CD14-positive monocyte (primary cell): ENCODE measurements around the gene KCNS1. TPM values are rescaled to one million over a fixed set of nuclear protein-coding genes. Genes with fewer than 3 reads are reported as not detected.

Experiments
- DNase-seq, 3 donors: peaks; one replicate each; pipeline ENCODE4 v3.0.0-alpha.2; 2011 to 2022
- H2AFZ ChIP-seq: 2 replicates; pipeline ENCODE4 v1.6.0; 2012; ENCODE audit warnings: mild to moderate bottlenecking, low read depth, low read length, inconsistent platforms; ENCODE audit not compliant: insufficient read depth, poor library complexity, severe bottlenecking
- H3K27ac ChIP-seq, 2 donors: 1 replicate in 1 of 2; 2 replicates in 1 of 2; pipeline ENCODE4 v1.5.1; 2012 to 2013; ENCODE audit warnings: low read length in 2 of 2, control low read depth in 1 of 2, inconsistent platforms in 1 of 2, low read depth in 1 of 2, mild to moderate bottlenecking in 1 of 2
- H3K27me3 ChIP-seq, 2 donors: one replicate each; pipeline versions ENCODE4 v1.6.0 to v1.6.1; 2011 to 2013; ENCODE audit warnings: low read length in 2 of 2; ENCODE audit not compliant: control insufficient read depth in 2 of 2, insufficient read depth in 2 of 2
- H3K36me3 ChIP-seq, 2 donors: replicated peaks in 1 of 2; 1 replicate in 1 of 2; 2 replicates in 1 of 2; pipeline versions ENCODE4 v1.5.1 to v1.6.1; 2012 to 2013; ENCODE audit warnings: low read length in 2 of 2, control low read depth in 1 of 2, inconsistent platforms in 1 of 2, mild to moderate bottlenecking in 1 of 2; ENCODE audit not compliant: insufficient read depth in 2 of 2, control insufficient read depth in 1 of 2
- H3K4me1 ChIP-seq, 2 donors: 1 replicate in 1 of 2; 2 replicates in 1 of 2; pipeline versions ENCODE4 v1.5.1 to v1.6.1; 2012 to 2013; ENCODE audit warnings: low read length in 2 of 2, control low read depth in 1 of 2, inconsistent platforms in 1 of 2, mild to moderate bottlenecking in 1 of 2, moderate library complexity in 1 of 2; ENCODE audit not compliant: insufficient read depth in 2 of 2, control insufficient read depth in 1 of 2
- H3K4me2 ChIP-seq: replicated peaks from 2 replicates; pipeline ENCODE3; 2012; ENCODE audit warnings: low read length, moderate library complexity, mild to moderate bottlenecking; ENCODE audit not compliant: poor library complexity, severe bottlenecking; ENCODE audit errors: extremely low read depth
- H3K4me3 ChIP-seq, 3 experiments: fragments of 200-600 bp in 1 of 3; sonication (generic) in 1 of 3; replicated peaks in 1 of 3; 1 replicate in 2 of 3; 2 replicates in 1 of 3; pipeline ENCODE4 v1.5.1; 2011 to 2013; ENCODE audit warnings: low read length in 3 of 3, mild to moderate bottlenecking in 3 of 3, control low read depth in 2 of 3, low read depth in 2 of 3, inconsistent platforms in 1 of 3, moderate library complexity in 1 of 3
- H3K79me2 ChIP-seq: 2 replicates; pipeline ENCODE4 v1.6.0; 2012; ENCODE audit warnings: mild to moderate bottlenecking, control low read depth, inconsistent platforms, low read length, moderate library complexity; ENCODE audit not compliant: insufficient read depth
- H3K9ac ChIP-seq: 2 replicates; pipeline ENCODE4 v1.6.0; 2017; ENCODE audit warnings: low read length, mild to moderate bottlenecking; ENCODE audit not compliant: insufficient read depth, poor library complexity, severe bottlenecking
- H3K9me3 ChIP-seq, 2 donors: replicated peaks in 1 of 2; 1 replicate in 1 of 2; 2 replicates in 1 of 2; pipeline versions ENCODE4 v1.5.1 to v1.6.1; 2012 to 2013; ENCODE audit warnings: low read length in 2 of 2, control low read depth in 1 of 2; ENCODE audit not compliant: control insufficient read depth in 1 of 2, insufficient read depth in 1 of 2
- H4K20me1 ChIP-seq: 2 replicates; pipeline ENCODE4 v1.6.0; 2012; ENCODE audit warnings: mild to moderate bottlenecking, low read length, control low read depth, moderate library complexity; ENCODE audit not compliant: insufficient read depth
- H3K27ac Mint-ChIP-seq, 7 donors: one replicate each; pipeline ENCODE4 v1.8.0; 2020; ENCODE audit warnings: mild to moderate bottlenecking in 7 of 7, mixed read lengths in 7 of 7, moderate library complexity in 6 of 7, inconsistent platforms in 2 of 7
- H3K27me3 Mint-ChIP-seq, 3 donors: one replicate each; pipeline ENCODE4 v1.8.0; 2021 to 2022; ENCODE audit warnings: low read depth in 3 of 3, mild to moderate bottlenecking in 3 of 3, mixed read lengths in 3 of 3, moderate library complexity in 3 of 3, inconsistent platforms in 1 of 3
- H3K36me3 Mint-ChIP-seq, 2 donors: one replicate each; pipeline ENCODE4 v1.8.0; 2020; ENCODE audit warnings: mixed read lengths in 2 of 2, inconsistent platforms in 1 of 2, mild to moderate bottlenecking in 1 of 2
- H3K4me1 Mint-ChIP-seq: one replicate; pipeline ENCODE4 v1.8.0; 2020; ENCODE audit warnings: mild to moderate bottlenecking, mixed read lengths
- H3K4me3 Mint-ChIP-seq, 2 donors: one replicate each; pipeline ENCODE4 v1.8.0; 2020; ENCODE audit warnings: mild to moderate bottlenecking in 2 of 2, mixed read lengths in 2 of 2, moderate library complexity in 1 of 2
- H3K9me3 Mint-ChIP-seq, 7 donors: one replicate each; pipeline ENCODE4 v1.8.0; 2020 to 2022; ENCODE audit warnings: mixed read lengths in 7 of 7, mild to moderate bottlenecking in 6 of 7, moderate library complexity in 6 of 7, inconsistent platforms in 2 of 7
- CTCF ChIP-seq: fragments of 200-600 bp; IDR thresholded peaks from one replicate; pipeline ENCODE4 v1.8.0; 2022; ENCODE audit warnings: antibody characterized with exemption, mild to moderate bottlenecking
- WGBS: methylation state at CpG from one replicate; pipeline ENCODE4 v1.1.5; 2013; ENCODE audit warnings: missing lambda C conversion rate; ENCODE audit not compliant: insufficient coverage; 5-methylcytosine and 5-hydroxymethylcytosine counted together
- intact Hi-C, 2 donors: fragments of 100-400 bp; cut with micrococcal nuclease; formaldehyde crosslinking; loops; one replicate each; pipeline versions ENCODE4 v1.15.0 to v1.15.1; 2023
- polyA plus RNA-seq, 3 donors: library from polyadenylated mRNA; depleted of rRNA in 1 of 3; unstranded in 2 of 3; stranded (reverse) in 1 of 3; fragments of 300-500 nt in 2 of 3; fragments of >200 nt in 1 of 3; fragmentation: Illumina TruSeq in 2 of 3; gene quantifications; 1 replicate in 2 of 3; 2 replicates in 1 of 3; pipeline ENCODE4 v1.2.3, GENCODE V29; 2012 to 2021

KCNS1 gene
- polyA plus RNA-seq, 3 donors = 0.23 TPM; not detected in 2

DNA sequence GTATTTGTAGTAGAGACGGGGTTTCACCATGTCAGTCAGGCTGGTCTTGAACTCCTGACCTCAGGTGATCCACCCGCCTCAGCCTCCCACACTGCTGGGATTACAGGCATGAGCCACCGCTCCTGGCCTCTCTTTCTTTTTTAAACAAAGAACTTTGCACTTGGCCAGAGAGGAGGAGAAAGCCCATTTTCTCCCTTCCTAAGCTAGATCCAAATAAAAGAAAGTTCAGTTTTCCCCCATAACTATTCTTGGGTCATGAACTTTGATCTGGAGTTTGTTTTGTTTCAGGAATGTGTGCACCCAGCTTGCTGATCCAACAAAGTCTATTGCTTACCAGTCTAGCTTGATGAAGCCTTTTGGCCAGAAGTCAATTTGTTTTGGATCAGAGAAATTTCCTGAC, 23.4 kb downstream of the KCNS1 start:
- no peak overlapping the region for H3K27ac ChIP-seq
- no peak for TF ChIP-seq CTCF
- H4K20me1 ChIP-seq = peaks cover 87% of the 10 kb centered on the region
- H3K27me3 Mint-ChIP-seq = peaks cover 0 to 2% (median 0%) of the 10 kb centered on the region in 3 donors
- H3K36me3 Mint-ChIP-seq = peaks cover 81 to 92% of the 10 kb centered on the region in 2 donors
- no peak overlapping the region for H2AFZ ChIP-seq
- no peak for DNase-seq
- no peaks in the 10 kb centered on the region for H3K4me1 ChIP-seq
- intact Hi-C loops = no loop called here
- no peaks in the 10 kb centered on the region for H3K27me3 ChIP-seq
- H3K79me2 ChIP-seq = peaks cover 5% of the 10 kb centered on the region
- WGBS = 90% methylated on average over 2 of the region's 3 CpGs
- no peak overlapping the region for H3K4me3 Mint-ChIP-seq
- H3K4me3 ChIP-seq = no peak overlapping the region
- H3K36me3 ChIP-seq = peaks cover 96 to 100% of the 10 kb centered on the region in 2 donors
- no peak overlapping the region for H3K9ac ChIP-seq
- H3K4me2 ChIP-seq = no peak overlapping the region
- H3K9me3 ChIP-seq = no peaks in the 10 kb centered on the region
- H3K4me1 Mint-ChIP-seq = no peaks in the 10 kb centered on the region
- peaks cover 2 to 9% (median 5%) of the 10 kb centered on the region in 7 donors for H3K9me3 Mint-ChIP-seq
- no peak overlapping the region for H3K27ac Mint-ChIP-seq

DNA sequence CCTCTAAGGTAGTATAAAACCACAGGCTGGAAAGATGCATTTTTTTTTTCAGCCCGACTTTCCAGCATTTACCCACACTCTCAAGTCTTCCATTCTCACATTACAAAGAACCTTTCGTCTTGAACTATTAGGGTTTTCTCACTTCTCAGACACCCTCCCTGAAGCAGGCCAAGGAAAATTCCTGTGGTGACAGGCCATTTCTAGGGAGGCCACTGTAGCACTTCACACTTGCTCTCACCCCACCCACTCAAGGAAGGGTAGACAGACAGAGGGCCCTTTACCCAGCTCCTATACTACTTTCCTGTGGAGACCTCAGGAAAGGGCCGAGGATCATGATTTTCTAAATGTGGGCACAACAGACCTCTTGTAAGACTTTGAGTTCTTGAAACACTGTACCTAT, 27.7 kb downstream of the KCNS1 start:
- DNase-seq = no peak
- Histone ChIP-seq H3K36me3 (peaks cover 82 to 97% of the 10 kb centered on the region in 2 donors), H3K4me2 (no peak overlapping the region), H2AFZ (no peak overlapping the region), H3K9ac (no peak overlapping the region), H3K27me3 (no peaks in the 10 kb centered on the region), H3K27ac (no peak overlapping the region), H3K4me1 (no peaks in the 10 kb centered on the region), H3K79me2 (peaks cover 18% of the 10 kb centered on the region), H4K20me1 (peaks cover 98% of the 10 kb centered on the region), H3K4me3 (no peak overlapping the region), H3K9me3 (no peaks in the 10 kb centered on the region)
- Mint-ChIP-seq H3K36me3 (peaks cover 72 to 84% of the 10 kb centered on the region in 2 donors), H3K27ac (no peak overlapping the region), H3K27me3 (peaks cover 0 to 2% (median 1%) of the 10 kb centered on the region in 3 donors), H3K9me3 (no peaks in the 10 kb centered on the region), H3K4me3 (no peak overlapping the region), H3K4me1 (no peaks in the 10 kb centered on the region)
- TF ChIP-seq CTCF = no peak
- WGBS = 90% methylated on average over 2 of the region's 3 CpGs
- intact Hi-C loops = no loop called here
